ENCODE results near the gene RIMBP2.

The RIMBP2 gene

DNA sequence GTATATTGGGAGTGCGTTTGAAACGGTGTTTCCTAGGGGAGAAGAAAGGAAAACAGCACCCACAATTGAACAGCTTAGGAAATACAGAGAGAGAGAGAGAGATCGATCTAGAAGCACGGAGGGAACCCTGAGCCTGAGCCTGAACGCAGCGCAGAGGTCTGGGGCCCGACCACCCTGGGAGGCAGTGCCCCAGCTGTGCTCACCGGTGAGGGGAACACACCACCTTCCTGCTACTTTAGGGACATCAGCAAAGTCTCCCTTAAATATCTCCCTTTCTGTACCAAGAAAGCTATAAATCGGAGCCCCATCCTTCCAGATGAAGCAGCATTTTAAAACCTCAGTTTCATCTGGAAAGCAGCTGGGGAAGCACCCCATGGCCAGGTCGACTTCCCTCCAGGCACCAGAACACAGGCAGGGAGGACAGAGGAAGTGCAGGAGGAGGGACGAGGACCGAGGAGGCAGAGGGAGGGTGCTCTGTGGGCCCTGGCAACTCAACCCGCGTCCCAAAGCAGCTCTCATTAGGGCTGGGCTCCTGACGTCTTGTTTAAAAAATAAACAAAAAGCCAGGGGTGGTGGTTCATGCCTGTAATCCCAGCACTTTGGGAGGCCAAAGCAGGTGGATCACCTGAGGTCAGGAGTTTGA lies 12.2 kb downstream of the RIMBP2 start:
- no peak overlapping the region for H2AFZ ChIP-seq
- H3K27ac ChIP-seq = no peak overlapping the region
- no peaks in the 10 kb centered on the region for H3K4me1 ChIP-seq
- peaks cover 40% of the 10 kb centered on the region for H3K79me2 ChIP-seq
- no peaks in the 10 kb centered on the region for H3K9me3 ChIP-seq (ENCODE audit: control insufficient read depth, low read length)
- TF ChIP-seq, protein P1, sequence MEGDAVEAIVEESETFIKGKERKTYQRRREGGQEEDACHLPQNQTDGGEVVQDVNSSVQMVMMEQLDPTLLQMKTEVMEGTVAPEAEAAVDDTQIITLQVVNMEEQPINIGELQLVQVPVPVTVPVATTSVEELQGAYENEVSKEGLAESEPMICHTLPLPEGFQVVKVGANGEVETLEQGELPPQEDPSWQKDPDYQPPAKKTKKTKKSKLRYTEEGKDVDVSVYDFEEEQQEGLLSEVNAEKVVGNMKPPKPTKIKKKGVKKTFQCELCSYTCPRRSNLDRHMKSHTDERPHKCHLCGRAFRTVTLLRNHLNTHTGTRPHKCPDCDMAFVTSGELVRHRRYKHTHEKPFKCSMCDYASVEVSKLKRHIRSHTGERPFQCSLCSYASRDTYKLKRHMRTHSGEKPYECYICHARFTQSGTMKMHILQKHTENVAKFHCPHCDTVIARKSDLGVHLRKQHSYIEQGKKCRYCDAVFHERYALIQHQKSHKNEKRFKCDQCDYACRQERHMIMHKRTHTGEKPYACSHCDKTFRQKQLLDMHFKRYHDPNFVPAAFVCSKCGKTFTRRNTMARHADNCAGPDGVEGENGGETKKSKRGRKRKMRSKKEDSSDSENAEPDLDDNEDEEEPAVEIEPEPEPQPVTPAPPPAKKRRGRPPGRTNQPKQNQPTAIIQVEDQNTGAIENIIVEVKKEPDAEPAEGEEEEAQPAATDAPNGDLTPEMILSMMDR (IDR thresholded peaks at IDR 0.05) = no peak
- no peak overlapping the region for H3K9ac ChIP-seq
- H3K4me2 ChIP-seq (ENCODE audit: low read length) = no peak overlapping the region
- no peaks in the 10 kb centered on the region for H3K36me3 ChIP-seq (ENCODE audit: control insufficient read depth, insufficient read depth, low read length)
- H3K27me3 ChIP-seq (ENCODE audit: control insufficient read depth, insufficient read depth, low read length) = no peaks in the 10 kb centered on the region
- H3K4me3 ChIP-seq (ENCODE audit: low read depth, low read length) = no peak overlapping the region

DNA sequence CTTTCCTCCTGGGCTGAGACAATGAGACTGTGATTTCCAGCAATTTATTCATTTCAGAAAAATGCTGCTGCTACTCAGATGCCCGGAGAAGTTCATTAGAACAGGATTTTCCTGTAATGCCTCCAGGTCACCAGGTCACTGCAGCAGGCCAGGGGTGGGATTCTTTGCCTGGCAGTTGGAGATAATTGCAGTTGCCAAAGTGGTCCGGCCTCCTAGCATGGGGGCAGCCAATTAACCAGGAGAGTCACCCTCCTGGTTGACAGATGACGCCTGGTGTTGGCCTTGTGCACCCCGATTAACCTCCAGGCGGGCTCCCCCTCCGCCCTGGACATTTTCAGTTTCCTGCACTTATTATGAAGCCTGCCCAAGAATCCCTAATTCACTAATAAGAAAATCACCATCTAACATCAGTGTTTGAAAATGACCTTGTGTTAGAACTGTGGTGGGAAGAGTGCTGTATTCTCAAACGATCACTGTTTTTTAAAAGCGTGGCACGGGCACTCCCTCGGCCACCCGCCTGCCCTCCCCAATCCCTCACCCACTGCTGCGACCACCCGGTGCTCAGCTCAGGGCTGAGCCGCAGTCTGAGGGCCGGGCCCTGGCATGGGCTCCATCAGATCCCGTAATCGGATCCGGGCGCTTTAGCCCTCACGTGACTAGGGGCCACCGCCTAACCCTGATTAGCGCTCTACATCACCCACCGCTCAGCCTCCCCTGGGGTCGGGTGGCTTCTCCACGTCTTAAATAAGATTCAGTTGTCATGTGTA lies 12.9 kb downstream of the RIMBP2 start:
- Histone ChIP-seq H3K27me3 (ENCODE audit: control insufficient read depth, insufficient read depth, low read length) (no peaks in the 10 kb centered on the region), H3K4me2 (ENCODE audit: low read length) (no peak overlapping the region), H3K27ac (no peak overlapping the region), H3K9ac (no peak overlapping the region), H3K4me3 (ENCODE audit: low read depth, low read length) (no peak overlapping the region), H3K4me1 (no peaks in the 10 kb centered on the region), H3K9me3 (ENCODE audit: control insufficient read depth, low read length) (no peaks in the 10 kb centered on the region), H2AFZ (no peak overlapping the region), H3K36me3 (ENCODE audit: control insufficient read depth, insufficient read depth, low read length) (no peaks in the 10 kb centered on the region), H3K79me2 (peaks cover 37% of the 10 kb centered on the region)
- TF ChIP-seq, protein P1 (IDR thresholded peaks at IDR 0.05) = no peak

DNA sequence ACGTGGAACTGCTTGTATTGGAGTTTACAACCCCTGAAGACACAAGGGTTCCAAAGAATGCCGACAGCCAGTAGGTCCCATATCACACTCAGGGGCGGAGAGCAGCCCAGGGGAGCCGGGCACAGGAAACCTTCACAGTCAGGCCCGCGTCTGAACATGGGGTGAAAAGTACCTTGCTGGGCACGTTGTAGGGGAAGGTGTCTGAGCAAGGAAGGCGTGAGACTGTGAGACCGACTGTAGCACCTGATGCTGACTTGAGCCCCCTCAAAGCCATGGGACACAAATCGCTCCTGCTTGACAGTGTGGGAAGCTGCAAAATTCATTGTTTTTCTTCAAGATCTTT lies 14.7 kb downstream of the RIMBP2 start:
- no peak overlapping the region for H2AFZ ChIP-seq
- no peaks in the 10 kb centered on the region for H3K36me3 ChIP-seq (ENCODE audit: control insufficient read depth, insufficient read depth, low read length)
- TF ChIP-seq, protein P1 (IDR thresholded peaks at IDR 0.05) = no peak
- no peaks in the 10 kb centered on the region for H3K9me3 ChIP-seq (ENCODE audit: control insufficient read depth, low read length)
- H3K79me2 ChIP-seq = peaks cover 32% of the 10 kb centered on the region
- no peak overlapping the region for H3K27ac ChIP-seq
- H3K4me1 ChIP-seq = no peaks in the 10 kb centered on the region
- H3K4me2 ChIP-seq (ENCODE audit: low read length) = no peak overlapping the region
- no peaks in the 10 kb centered on the region for H3K27me3 ChIP-seq (ENCODE audit: control insufficient read depth, insufficient read depth, low read length)
- no peak overlapping the region for H3K9ac ChIP-seq
- H3K4me3 ChIP-seq (ENCODE audit: low read depth, low read length) = no peak overlapping the region

DNA sequence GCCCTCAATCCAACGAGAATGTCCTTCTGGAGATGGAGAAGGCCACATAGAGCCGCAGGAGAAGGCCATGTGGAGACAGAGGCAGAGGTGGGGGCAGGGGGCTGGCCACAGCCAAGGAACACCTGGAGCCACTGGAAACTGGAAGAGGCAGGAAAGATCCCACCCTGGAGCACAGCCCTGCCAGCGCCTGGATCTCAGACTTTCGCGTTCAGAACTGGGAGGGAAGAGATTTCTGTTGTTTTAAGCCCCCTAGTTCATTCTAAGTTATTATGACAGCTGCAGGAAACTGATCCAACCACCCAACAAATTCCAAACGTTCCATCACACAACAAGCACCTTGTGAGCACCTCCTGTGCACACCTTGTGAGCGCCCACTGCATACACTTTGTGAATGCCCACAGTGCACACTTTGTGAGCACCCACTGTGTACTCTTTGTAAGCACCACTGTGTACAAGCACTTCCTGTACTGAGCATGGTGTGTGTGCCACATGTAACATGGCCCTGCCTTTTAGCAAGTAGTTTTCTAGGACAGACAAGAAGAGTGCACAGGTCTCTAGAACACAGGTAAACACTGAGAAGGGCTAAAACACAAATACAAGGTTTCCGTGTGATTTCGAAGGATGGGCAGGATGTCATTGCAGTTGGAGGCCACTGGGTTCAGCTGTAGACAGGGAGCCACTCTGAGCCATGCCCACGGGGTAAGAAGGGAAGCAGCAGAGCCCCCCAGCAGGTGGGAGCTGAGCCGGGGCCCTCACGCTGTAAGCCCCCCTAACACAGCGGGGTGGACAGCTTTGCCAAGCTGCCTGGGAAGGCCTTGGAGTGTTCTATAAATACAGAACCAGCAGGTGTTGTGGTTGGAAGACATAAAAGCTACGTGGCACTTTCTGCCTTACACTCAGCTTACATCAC lies 15.4 kb downstream of the RIMBP2 start:
- Histone ChIP-seq H3K36me3 (ENCODE audit: control insufficient read depth, insufficient read depth, low read length) (no peaks in the 10 kb centered on the region), H2AFZ (no peak overlapping the region), H3K27ac (no peak overlapping the region), H3K4me2 (ENCODE audit: low read length) (no peak overlapping the region), H3K9ac (no peak overlapping the region), H3K4me3 (ENCODE audit: low read depth, low read length) (no peak overlapping the region), H3K27me3 (ENCODE audit: control insufficient read depth, insufficient read depth, low read length) (no peaks in the 10 kb centered on the region), H3K4me1 (no peaks in the 10 kb centered on the region), H3K9me3 (ENCODE audit: control insufficient read depth, low read length) (no peaks in the 10 kb centered on the region), H3K79me2 (peaks cover 32% of the 10 kb centered on the region)
- TF ChIP-seq, protein P1 (IDR thresholded peaks at IDR 0.05) = no peak

Measured in parathyroid adenoma (tissue), 2 donors.